ENCODE results near the gene RAPGEF4. TPM values are rescaled to one million over a fixed set of nuclear protein-coding genes. Genes with fewer than 3 reads are reported as not detected.

RAPGEF4 gene
- total and polyA plus RNA-seq, 2 donors (not counting 1 experiment from before 2014, with no cell fraction given) = 0.22 to 0.30 TPM

DNA sequence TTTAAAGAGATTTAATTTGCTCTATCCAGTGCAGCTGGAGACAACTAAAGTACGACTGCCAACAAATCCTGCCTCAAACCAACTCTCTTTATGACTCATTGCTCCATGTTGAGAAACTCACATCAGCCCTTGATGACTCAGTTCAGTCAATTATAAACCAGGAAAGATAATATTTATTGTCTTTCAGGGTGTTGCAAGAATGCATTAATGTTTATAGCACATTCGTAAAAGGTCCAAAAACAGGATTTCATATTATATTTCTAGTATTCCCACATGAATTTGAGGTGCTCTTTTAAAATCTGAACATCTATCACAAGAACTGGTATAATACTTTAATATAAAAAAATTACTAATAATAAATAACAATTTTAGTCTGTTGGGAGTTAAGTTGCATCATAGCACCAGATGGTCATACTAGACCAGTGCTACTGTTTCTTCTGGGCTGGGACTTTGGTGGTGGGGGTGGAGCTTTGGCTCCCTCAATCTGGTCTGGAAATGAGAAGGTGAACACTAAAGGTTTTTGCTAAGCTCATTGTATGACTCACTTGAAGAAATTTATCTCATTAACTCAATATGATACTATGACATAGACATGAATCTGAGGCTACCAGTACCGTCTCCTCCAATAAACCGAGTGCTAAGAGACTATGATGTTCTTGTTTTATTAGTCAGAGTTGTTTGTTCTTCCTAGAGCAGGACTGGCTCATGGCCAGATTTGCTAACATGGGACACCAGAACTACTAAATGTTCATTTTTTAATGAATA is 313.4 kb downstream of the RAPGEF4 start:
- Mint-ChIP-seq H3K4me1 (no peaks in the 10 kb centered on the region), H3K9me3 (ENCODE audit: insufficient read depth) (no peaks in the 10 kb centered on the region), H3K27ac (no peak overlapping the region), H3K27me3 (peaks cover 3% of the 10 kb centered on the region), H3K4me3 (no peak overlapping the region)
- Histone ChIP-seq H3K27me3 (replicated peaks in 1 of 4; ENCODE audit: control extremely low read depth in 1 of 4, control insufficient read depth in 3 of 4, insufficient read depth in 4 of 4, low read length in 3 of 4) (peaks cover 0 to 3% (median 0%) of the 10 kb centered on the region in 4 experiments), H3K27ac (ENCODE audit: low read length in 2 of 2) (no peak overlapping the region), H3K4me3 (ENCODE audit: control extremely low read depth in 1 of 5, extremely low read depth in 1 of 5, insufficient read depth in 1 of 5, low read depth in 2 of 5, low read length in 4 of 5) (no peak overlapping the region), H3K36me3 (replicated peaks in 1 of 2; ENCODE audit: control extremely low read depth in 1 of 2, control insufficient read depth in 1 of 2, extremely low read depth in 1 of 2, insufficient read depth in 2 of 2, low read length in 1 of 2) (no peaks in the 10 kb centered on the region), H2AFZ (ENCODE audit: insufficient read depth, low read depth, low read length, poor library complexity, severe bottlenecking) (no peak overlapping the region), H3K9me3 (ENCODE audit: control extremely low read depth in 1 of 3, control insufficient read depth in 2 of 3, insufficient read depth in 1 of 3, low read length in 2 of 3) (no peaks in the 10 kb centered on the region), H3K4me1 (ENCODE audit: control insufficient read depth in 2 of 2, insufficient read depth in 2 of 2, low read length in 2 of 2) (no peaks in the 10 kb centered on the region), H3K9ac (ENCODE audit: low read length) (no peak overlapping the region), H4K20me1 (ENCODE audit: control insufficient read depth, insufficient read depth, low read length, poor library complexity, severe bottlenecking) (no peaks in the 10 kb centered on the region), H3K4me2 (replicated peaks; ENCODE audit: low read depth, low read length, poor library complexity, severe bottlenecking) (no peak overlapping the region), H3K79me2 (ENCODE audit: control insufficient read depth, insufficient read depth, low read length) (no peaks in the 10 kb centered on the region)
- TF ChIP-seq CTCF (IDR thresholded peaks at IDR 0.05) = no peak
- TF ChIP-seq EZH2 (IDR thresholded peaks at IDR 0.05; ENCODE audit: borderline replicate concordance, insufficient read depth, low read depth, low read length, poor library complexity, severe bottlenecking) = no peak
- WGBS (ENCODE audit: insufficient coverage) = no CpG with 5 or more reads among the region's 4 CpGs
- ChIA-PET POLR2A (no interaction called here), CTCF (no interaction called here)
- DNase-seq (no peak), ATAC-seq (ENCODE audit: low read depth) (no peak)
- intact Hi-C loops (cut with micrococcal nuclease) = no loop called here

DNA sequence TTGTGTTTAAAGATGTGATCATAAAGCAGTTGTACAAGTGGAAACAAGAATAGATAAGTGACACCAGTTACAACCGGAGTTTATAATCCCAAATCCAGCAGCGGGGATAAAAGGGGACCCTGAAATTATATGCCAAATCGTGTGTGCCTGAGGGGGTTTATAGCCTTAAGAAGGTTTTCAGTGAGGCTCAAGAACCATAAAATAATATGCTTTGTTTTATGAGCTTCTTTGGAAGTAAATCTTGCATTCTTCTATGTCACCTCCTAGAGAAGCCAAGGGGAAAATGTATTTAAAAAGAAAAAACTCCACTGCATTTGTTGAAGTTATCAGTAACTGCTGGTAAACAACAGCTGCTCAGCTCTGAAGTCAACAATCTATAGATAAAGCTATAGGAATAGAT is 314.2 kb downstream of the RAPGEF4 start:
- no peak overlapping the region for H3K4me3 Mint-ChIP-seq
- no peaks in the 10 kb centered on the region for H3K4me1 Mint-ChIP-seq
- Histone ChIP-seq H3K27ac (ENCODE audit: low read length in 2 of 2) (no peak overlapping the region), H4K20me1 (ENCODE audit: control insufficient read depth, insufficient read depth, low read length, poor library complexity, severe bottlenecking) (no peaks in the 10 kb centered on the region), H3K27me3 (replicated peaks in 1 of 4; ENCODE audit: control extremely low read depth in 1 of 4, control insufficient read depth in 3 of 4, insufficient read depth in 4 of 4, low read length in 3 of 4) (peaks cover 0 to 3% (median 0%) of the 10 kb centered on the region in 4 experiments), H3K9me3 (ENCODE audit: control extremely low read depth in 1 of 3, control insufficient read depth in 2 of 3, insufficient read depth in 1 of 3, low read length in 2 of 3) (no peaks in the 10 kb centered on the region), H2AFZ (ENCODE audit: insufficient read depth, low read depth, low read length, poor library complexity, severe bottlenecking) (no peak overlapping the region), H3K4me3 (ENCODE audit: control extremely low read depth in 1 of 5, extremely low read depth in 1 of 5, insufficient read depth in 1 of 5, low read depth in 2 of 5, low read length in 4 of 5) (no peak overlapping the region), H3K36me3 (replicated peaks in 1 of 2; ENCODE audit: control extremely low read depth in 1 of 2, control insufficient read depth in 1 of 2, extremely low read depth in 1 of 2, insufficient read depth in 2 of 2, low read length in 1 of 2) (no peaks in the 10 kb centered on the region), H3K9ac (ENCODE audit: low read length) (no peak overlapping the region), H3K4me1 (ENCODE audit: control insufficient read depth in 2 of 2, insufficient read depth in 2 of 2, low read length in 2 of 2) (no peaks in the 10 kb centered on the region), H3K79me2 (ENCODE audit: control insufficient read depth, insufficient read depth, low read length) (no peaks in the 10 kb centered on the region), H3K4me2 (replicated peaks; ENCODE audit: low read depth, low read length, poor library complexity, severe bottlenecking) (no peak overlapping the region)
- 100% methylated on average over 2 of the region's 3 CpGs for WGBS (ENCODE audit: insufficient coverage)
- intact Hi-C loops (cut with micrococcal nuclease) = no loop called here
- no peak overlapping the region for H3K27ac Mint-ChIP-seq
- peaks cover 3% of the 10 kb centered on the region for H3K27me3 Mint-ChIP-seq
- TF ChIP-seq EZH2 (IDR thresholded peaks at IDR 0.05; ENCODE audit: borderline replicate concordance, insufficient read depth, low read depth, low read length, poor library complexity, severe bottlenecking) = no peak
- TF ChIP-seq CTCF (IDR thresholded peaks at IDR 0.05) = no peak
- no peak for DNase-seq
- H3K9me3 Mint-ChIP-seq (ENCODE audit: insufficient read depth) = no peaks in the 10 kb centered on the region
- ATAC-seq (ENCODE audit: low read depth) = no peak
- ChIA-PET CTCF (no interaction called here), POLR2A (no interaction called here)

Measured in B cell (primary cell).